NCI-H510A (cell line): ENCODE results near the gene DIPK1B.
"Not testable (repeated sequence)": the region's sequence is repeated elsewhere in the genome, so short reads cannot be mapped to it uniquely, and the experiment has no call there.

Source experiments
- DNase-seq: peaks from one replicate; lab custom pipeline; 2025; lab: John Stamatoyannopoulos, UW

Gene DIPK1B

DNA sequence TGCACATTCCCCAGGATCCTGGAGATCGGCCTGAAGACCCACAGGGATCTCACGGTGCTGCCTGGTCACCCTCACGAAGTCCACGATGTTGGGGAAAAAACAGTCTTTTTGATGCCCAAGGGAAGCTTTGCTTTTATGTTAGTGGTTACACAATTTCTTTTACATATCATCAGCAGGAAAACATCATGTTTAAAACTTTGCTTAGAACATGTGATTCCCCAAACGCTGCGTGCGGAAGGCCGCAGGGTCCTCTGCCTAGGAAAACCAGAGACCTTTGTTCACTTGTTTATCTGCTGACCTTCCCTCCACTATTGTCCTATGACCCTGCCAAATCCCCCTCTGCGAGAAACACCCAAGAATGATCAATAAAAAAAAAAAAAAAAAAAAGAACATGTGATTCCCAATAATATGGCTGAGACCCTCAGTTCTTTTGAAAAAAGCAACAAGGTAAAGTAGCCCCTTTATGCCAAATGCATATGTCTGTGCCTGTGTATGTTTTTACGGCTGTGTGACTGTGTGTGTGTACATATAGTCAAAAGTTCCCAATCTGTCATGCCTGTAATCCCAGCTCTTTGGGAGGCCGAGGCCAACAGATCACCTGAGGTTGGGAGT is 13.6 kb upstream of the DIPK1B start:
- no peak for DNase-seq

GRCh38 chr9:136700304-136700703 is 12.1 kb upstream of the DIPK1B start:
- DNase-seq = no peak

DNA sequence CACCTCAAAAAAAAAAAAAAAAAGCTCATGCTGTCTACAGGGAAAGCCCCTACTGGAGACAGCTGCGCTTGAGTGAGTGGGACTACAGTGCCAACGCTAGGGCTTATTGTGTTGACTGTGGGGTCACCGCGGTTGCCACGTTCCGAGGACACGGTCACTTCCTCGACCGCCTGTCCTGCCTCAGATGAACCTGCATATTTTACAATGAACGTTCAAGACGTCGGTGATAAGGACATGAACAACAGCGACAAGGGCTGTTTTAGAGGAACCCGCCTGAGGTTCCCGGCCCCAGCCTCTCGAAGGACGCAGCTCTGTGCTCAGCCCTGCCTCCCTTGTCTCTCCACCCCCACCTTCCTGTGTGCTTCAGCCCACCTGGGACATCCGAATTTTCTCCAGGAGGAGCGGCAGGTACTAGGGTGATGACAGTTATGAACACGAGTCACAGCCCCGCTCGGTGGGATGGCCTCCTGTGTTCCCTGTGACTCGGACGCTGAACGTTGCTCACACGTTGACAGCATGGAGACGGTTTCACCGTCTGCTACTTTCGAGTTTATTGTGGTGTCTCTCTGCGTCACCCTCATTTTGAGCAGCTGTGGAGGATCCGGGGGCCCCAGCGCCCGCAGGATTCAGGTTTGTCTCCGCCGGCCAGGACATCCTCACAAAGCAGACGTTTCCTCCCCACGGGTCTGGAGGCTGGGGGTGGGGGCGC is 11.3 kb upstream of the DIPK1B start:
- DNase-seq = no peak

- DNase-seq = no peak
Observed at GRCh38 chr9:136701668-136702053, 10.7 kb upstream of the DIPK1B start.

DNA sequence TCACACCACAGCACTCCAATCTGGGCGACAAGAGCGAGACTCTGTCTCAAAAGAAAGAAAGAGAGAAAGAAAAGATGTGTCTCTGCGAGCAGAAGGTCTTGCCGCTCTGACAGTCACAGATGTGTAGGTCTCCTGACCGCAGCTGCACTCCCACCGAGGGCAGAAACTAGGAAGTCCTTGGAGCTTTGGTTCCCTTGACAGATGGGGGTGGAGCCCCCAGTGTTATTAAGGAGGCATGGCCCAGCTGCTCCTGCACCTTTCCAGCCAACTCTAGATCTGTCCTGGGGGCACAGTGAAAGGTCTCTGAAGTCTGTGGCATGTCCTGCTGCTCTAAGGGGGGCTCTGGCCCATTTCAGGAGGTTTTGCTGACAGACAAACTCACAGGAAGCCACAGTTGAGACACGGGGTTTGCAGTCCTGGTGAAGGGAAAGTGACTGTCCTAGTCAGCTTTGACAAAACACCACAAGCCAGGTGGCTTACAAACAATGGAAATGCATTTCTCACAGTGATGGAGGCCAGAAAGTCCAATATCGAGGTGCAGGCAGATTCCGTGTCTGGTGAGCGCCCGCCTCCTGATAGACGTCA is 9.0 kb upstream of the DIPK1B start:
- no peak for DNase-seq

DNA sequence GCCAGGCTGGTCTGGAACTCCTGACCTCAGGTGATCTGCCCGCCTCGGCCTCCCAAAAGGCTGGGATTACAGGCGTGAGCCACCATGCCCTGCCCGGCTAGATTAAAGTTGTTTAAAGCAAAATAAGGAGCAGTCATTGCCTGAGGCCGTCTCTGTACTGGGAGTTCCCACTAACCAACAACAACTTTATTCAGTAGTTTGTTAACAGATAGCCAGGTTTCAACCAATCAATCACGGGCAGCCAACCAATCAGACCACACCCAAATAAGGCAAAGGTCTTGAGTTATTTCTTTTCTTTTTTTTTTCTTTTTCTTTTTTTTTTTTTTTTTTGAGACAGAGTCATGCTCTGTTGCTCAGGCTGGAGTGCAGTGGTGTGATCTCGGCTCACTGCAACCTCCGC is 7.6 kb upstream of the DIPK1B start:
- DNase-seq = not testable (repeated sequence)

GRCh38 chr9:136705564-136705963 is 6.8 kb upstream of the DIPK1B start:
- no peak for DNase-seq

DNA sequence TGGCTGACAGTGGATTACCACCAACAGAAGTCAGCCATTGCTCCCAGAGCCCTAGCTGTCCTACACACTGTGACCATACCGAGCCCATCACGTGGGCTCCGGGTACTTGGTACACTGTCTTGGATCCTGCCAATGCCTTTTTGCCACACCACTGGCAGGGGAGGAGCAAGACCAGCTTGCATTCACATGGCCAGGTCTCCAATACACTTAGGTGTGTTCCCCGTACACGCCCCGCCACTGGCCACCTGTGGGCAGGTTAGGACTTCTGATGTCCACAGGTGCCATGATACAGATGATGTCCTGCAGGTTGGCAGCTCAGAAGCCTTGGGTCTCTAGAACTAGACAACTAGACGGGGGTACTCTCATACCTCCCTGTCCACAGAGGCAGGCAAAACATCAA is 5.4 kb upstream of the DIPK1B start:
- DNase-seq = no peak

- DNase-seq = no peak
Observed at GRCh38 chr9:136707849-136708517, 4.4 kb upstream of the DIPK1B start.

- no peak for DNase-seq
Observed at GRCh38 chr9:136709454-136710109, 2.8 kb upstream of the DIPK1B start.

DNA sequence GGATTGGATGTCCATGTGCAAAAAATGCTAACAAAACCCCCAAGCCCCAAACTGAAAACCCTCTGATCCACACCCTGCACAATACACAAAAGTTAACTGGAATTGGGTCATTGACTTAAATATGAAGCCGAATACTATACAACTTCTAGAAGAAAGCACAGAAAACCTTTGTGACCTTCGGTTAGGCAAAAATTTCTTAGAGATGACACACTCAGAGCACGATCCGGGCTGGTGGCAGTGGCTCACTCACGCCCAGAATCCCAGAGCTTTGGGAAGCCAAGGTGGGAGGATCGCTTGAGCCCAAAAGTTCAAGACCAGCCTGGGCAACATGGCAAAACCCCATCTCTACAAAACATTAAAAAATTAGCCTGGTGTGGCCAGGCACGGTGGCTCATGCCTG is 1.8 kb upstream of the DIPK1B start:
- no peak for DNase-seq

DNA sequence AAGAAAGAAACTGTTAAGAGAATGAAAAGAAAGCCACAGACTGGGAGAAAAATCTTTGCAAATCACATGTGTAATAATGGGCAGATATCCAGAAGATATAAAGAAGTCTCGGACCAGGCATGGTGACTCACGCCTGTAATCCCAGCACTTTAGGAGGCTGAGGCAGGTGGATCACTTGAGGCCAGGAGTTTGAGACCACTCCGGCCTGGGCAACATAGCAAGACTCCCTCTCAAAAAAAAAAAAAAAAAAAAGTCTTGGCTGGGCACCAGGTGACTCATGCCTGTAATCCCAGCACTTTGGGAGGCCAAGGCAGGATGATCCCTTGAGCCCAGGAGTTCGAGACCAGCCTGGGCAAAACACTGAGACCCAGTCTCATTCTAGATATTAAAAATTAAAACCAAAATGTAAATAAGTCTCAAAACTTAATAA is 1.1 kb upstream of the DIPK1B start:
- not testable (repeated sequence) for DNase-seq

GRCh38 chr9:136712690-136713544 is 545 bp downstream of the DIPK1B start:
- no peak for DNase-seq

DNA sequence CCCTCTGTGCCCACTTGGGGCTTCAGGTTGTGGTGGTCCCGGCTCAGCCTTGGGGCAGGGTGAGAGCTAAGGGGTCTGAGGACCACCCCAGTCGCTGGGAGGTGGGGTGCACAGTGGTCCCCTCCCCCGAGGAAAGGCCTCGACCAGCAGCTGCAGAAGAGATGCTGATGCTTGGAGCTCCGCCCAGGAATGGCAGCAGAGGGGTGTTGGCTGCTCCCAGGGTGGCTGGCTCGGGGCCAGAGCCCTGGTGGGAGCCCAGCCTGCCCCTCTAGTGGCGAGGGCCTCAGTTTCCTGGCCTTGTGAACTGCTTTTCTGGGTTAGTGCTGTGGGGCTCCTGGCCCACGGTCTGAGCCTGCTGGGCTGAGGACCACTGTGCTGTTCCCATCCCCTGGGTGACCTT is 1.2 kb downstream of the DIPK1B start:
- DNase-seq = no peak

- no peak for DNase-seq
Observed at GRCh38 chr9:136714096-136714892, 1.9 kb downstream of the DIPK1B start.

GRCh38 chr9:136714893-136715274 is 2.5 kb downstream of the DIPK1B start:
- no peak for DNase-seq

DNA sequence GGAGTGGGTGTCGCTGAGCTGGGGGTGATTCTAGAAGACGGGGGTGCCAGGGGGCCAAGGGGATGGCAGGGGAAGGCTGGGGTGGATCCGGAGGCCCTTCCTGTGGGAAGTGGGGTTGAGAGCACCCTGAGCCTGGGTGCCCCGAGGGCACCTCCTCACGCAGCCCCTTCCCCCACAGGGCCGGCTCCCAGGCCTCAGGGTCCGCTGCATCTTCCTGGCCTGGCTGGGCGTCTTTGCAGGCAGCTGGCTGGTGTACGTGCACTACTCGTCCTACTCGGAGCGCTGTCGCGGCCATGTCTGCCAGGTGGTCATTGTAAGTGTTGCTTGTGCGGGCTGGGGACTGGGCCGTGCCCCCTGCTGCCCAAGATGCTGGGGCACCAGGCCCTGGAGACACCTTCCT is 5.0 kb downstream of the DIPK1B start:
- DNase-seq = no peak

GRCh38 chr9:136718345-136719194 is 6.2 kb downstream of the DIPK1B start:
- DNase-seq = no peak

- DNase-seq = no peak
Observed at GRCh38 chr9:136719195-136719880, 7.0 kb downstream of the DIPK1B start.
